Bone marrow (tissue), 2 donors: ENCODE results near the gene TBC1D5.
"Not testable (repeated sequence)": the region's sequence is repeated elsewhere in the genome, so short reads cannot be mapped to it uniquely, and the experiment has no call there.

ENCODE experiments used
- DNase-seq, 2 donors: peaks; one replicate each; lab custom pipeline; 2025; lab: John Stamatoyannopoulos, UW

TBC1D5 gene

DNA sequence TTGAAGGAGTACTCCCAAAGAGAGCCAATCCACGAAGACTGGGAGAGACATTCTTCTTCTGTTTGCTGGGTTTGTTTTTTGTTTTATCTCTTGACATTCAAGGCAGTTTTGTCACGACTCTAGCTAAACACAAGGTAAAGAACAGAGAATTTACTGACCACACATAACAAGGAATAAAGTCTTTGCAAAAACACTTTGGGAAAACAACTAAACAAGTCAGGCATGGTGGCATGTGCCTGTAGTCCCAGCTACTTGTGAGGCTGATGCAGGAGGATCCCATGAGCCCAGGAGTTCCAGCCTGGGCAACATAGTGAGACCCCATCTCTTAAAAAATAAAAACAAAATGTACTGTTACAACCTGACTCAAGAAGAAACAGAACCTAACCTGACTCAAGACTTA is 28.0 kb downstream of the TBC1D5 start:
- DNase-seq, result no peak

DNA sequence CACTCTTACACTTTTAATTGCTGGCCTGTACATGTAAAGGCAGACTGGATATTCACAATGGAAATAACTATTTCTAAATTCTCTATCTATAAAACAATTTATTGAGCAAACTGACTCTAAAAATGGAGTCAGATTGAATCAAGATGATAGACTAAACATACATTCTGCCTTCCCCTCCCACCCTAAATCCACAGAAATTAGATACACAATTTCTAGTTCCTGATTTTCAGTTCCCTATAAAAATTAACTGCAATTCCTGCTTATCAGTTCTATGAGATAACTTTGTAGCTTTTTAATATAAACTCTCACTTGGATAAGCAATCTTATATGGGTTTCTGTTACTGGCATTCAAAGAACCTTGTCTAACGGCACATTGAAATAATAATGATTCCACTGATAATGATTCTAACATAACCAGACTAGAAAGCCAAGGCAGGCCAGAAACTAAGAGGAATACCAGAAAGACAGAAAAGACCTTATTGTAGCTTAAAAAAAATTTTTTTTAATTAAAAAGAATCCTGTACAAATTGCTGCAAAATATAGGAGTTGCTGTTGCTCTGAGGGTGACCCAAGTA is 33.1 kb downstream of the TBC1D5 start:
- no peak for DNase-seq

DNA sequence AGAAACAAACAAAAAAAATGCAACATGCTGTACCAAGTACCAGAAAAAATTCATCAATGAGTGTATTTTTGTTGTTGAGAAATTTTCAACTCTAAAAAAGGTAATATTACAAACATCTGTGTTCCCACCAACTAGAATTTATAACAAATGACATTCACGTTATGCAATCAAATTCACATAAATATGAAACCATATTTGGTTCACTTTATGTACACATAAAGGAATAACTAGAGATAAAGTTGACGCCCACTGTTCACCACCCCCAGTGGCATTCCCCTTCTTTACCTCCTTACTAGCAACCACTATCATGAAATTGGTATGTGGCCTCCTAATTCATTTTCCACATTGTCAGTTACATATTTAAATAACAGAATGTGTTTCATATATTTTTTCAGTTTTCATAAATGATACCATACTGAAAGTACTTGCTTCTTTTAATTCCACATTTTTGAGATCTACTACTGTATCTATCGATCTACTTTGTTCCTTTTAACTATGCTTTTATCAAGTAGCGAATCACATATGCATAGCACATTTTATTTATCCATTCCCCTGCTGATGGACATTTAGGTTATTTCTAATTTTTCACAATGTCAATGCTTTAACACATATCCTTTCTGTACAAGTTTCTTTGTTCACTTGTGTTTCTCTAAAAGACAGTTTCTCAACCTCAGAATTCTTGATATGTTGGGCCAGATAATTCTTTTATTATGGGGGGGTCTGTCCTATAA is 34.5 kb downstream of the TBC1D5 start:
- DNase-seq, result no peak

DNA sequence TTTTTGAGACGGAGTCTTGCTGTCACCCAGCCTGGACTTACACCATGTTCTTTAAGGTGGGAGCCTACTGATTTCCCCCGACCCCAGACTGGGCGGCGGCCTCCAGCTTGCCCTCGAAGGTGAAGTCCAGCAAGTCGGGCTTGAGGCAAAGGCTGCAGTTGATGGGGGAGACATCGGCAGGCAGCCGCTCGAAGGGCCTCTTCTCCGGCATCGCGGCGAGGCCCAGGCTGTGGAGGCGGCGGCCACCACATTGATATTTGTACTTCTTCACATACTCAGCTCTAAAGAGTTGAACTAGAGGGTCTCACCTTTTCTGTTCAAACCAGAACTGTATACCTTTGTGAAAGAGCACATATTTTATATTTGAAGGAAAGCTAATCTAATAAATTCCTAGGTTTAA is 36.4 kb downstream of the TBC1D5 start:
- DNase-seq, result not testable (repeated sequence)

DNA sequence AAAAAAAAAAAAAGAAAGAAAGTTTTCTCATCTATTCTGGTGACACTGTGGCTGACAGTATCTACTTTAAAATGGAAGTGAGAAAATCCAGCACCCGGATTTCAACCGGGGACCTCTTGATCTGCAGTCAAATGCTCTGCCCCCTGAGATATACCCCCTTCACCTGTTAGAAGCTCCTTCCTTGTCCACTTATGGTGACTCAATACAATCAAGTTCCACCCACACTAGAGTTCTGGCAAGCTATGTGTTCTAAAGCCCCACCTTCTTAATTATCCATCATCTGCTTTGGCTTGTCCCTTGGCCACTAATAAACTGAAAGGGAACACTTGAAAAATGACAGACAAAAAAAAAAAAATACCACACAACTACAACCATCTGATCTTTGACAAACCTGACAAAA is 42.6 kb downstream of the TBC1D5 start:
- not testable (repeated sequence) for DNase-seq

DNA sequence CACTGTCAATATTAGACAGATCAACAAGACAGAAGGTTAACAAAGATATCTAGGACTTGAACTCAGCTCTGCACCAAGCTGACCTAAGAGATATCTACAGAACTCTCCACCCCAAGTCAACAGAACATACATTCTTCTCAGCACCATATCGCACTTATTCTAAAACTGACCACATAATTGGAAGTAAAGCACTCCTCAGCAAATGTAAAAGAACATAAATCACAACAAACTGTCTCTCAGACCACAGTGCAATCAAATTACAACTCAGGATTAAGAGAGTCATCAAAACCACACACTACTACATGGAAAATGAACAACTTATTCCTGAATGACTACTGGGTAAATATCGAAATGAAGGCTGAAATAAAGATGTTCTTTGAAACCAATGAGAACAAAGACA is 46.8 kb downstream of the TBC1D5 start:
- not testable (repeated sequence) for DNase-seq

DNA sequence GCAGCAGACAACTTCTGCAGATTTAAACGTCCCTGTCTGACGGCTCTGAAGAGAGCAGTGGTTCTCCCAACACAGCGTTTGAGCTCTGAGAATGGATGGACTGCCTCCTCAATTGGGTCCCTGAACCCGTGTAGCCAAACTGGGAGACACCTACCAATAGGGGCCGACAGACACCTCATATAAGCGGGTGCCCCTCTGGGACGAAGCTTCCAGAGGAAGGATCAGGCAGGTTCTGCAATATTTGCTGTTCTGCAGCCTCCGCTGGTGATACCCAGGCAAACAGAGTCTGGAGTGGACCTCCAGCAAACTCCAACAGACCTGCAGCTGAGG is 48.8 kb downstream of the TBC1D5 start:
- DNase-seq, result not testable (repeated sequence)

DNA sequence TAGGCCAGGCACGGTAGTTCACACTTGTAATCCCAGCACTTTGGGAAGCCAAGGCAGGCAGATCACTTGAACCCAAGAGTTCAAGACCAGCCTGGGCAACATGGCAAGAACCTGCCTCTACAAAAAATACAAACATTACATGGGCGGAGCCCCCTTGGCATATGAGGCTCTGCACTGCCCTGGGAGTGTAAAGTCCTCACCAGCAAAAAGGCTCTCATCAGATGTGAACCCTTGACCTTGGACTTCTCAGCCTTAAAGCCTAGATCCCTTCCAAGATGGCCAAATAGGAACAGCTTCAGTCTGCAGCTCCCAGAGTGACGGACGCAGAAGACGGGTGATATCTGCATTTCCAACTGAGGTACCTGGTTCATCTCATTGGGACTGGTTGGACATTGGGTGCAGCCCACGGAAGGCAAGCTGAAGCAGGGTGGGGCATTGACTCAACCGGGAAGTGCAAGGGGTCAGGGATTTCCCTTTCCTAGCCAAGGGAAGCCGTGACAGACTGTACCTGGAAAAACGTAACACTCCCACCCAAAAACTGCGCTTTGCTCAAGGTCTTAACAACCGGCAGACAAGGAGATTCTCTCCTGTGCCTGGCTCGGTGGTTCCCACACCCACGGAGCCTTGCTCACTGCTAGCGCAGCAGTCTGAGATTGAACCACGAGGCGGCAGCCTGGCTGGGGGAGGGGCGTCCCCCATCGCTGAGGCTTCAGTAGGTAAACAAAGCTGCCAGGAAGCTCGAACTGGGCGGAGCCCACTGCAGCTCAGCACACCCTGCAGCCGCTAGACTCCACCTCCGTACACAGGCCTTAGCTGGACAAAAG is 49.4 kb downstream of the TBC1D5 start:
- DNase-seq, result not testable (repeated sequence)

DNA sequence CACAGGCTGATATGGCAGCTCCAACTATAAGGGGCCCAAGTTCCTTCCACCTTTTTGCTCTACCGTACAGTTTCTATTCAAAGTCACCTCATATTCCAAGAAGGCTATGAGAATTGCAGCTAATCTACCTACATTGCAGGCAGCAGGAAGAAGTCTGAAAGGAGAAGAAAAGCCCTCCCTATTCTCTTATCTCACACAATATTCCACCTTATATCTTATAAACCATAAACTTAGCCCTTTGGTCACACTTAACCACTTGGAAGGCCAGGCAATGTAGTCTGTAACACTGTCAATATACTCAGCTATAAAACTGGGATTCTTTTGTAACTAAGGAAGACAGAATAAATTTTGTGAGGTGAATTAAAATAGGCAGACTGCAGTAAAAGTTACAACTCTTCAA is 54.9 kb downstream of the TBC1D5 start:
- no peak for DNase-seq

DNA sequence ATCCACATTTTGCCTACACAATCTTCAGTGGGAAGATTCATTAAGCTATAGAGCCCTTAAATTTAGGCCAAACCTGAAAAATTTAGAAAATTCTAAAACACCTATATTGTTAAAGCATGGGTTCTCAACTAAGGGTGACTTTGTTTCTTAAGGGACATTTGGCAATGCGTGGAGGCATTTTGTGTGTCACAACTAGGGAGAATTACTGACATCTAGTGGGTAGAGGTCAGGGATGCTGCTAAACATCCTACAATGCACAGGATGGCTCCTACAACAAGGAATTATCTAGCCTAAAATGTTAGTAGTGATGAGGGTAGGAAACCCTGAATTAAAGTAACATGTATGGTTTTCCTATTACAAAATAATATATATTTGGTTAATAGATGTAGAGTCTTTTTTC is 55.8 kb downstream of the TBC1D5 start:
- DNase-seq, result no peak

DNA sequence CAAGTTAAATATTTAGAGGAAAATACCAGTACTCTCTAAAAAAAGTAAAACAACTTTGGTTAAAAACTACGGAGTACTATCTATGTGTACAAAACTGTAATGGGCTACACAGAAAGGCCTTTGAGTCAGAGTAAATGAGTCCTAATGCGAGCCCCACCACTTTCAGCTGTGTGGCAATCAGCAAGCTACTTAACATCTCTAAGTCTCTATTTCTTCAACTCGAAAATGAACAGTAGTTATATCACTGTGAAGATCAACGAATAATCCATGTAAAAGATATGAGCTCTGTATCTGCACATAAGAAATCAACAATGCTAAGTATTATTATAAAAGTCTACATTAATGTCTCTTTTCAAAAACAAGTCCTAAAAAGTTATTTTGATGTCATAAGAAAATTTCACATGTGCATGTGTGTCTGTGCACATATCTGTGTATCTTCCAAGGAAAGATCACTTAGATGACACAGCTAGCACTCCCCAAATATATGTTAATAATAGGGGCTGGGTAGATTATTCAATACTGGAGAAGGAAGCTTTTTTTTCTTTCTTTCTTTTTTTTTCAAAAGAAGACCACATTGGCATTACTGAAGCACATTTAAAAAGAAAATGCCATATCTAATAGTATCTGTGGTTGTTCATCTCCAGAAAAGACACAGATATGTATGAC is 58.8 kb downstream of the TBC1D5 start:
- DNase-seq, result no peak

DNA sequence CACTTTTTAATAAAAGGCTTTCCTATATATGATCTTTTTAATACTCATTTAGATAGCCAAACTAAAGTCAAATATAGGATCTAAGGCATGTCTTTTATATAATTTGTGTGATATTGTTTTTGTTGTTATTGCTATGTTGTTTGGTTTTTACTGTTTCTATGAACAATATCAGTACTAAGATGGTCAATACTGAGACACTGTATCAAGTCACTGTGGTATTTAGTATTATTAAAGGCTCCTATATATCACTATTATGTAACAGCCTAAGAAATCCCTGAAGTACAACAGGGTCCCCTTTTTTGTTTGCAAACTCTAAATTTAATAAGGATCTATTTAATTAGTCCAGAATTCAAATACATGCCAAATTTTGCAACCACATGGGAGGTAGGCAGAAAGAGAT is 61.9 kb downstream of the TBC1D5 start:
- no peak for DNase-seq

DNA sequence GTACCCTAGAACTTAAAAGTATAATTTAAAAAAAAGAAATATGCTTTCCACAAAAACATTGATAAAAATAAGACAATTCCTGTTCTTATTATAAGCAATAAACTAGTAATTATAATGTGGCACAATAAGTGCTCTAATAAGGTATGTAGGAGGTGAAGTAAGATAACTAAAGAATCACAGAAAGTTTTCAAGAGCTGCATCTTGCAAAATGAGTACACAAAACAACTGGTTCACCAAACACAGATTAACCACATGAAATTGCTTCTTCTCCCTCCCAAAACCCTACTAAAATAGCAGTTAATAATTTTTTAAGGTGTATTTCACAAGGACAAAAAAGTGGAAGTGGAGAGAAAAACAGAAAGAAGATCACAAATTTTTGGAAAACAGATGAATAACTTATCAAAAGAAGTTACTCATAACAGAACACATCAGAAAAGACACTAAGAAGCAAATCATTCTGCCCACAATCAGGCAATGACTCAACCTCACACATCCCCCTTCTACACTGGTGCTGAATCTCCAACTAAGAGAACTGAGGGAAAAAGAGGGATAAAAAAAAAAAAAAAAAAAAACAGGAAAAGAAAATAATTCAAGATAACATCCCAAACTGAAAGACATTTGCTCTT is 64.2 kb downstream of the TBC1D5 start:
- peak in 1 of 2 donors; percentile 56 for DNase-seq

DNA sequence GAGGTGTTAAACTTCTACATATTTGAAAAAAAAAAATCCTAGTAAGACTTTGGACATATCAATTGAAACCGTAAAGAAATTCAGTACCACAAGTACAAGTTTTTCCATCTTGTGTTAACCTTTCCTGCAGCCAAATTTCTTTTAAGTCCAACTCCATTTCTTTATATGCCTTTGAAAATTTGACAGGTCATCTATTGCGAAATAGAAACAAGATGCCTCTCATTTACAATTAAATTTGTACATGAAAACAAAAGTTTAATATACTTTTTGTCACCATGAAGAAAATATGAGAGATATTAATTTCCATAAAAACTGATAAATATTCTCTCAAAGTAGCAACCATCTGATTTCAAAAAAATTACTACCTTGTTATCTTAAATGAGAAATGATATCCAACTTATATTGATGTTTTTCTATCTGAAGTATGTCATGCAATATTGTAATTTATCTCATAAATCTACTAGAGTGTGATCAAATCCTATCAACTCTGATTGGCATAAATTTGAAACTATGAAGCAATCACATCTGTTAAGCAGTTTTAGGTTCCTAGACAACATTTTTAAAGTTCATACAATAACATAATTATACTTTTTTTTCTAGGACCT is 68.2 kb downstream of the TBC1D5 start:
- DNase-seq, result no peak

DNA sequence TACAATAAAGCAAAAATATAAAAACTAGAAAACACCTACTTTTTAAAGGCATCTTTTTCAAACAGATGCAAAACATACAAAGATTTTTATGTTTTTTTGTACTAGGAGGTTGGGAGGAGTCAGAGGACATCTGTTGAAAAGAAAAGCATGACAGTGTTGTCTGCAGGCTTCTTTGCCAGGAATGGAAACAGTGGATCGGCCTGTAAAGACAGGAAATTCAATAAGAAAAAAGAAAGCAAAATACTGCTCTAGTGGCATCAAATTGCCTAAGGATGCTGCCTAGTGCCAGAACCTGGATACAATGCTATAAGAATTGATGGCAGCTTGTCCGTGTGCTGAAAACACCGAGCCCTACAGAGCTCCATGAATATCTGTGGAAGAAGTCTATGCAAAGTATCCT is 69.9 kb downstream of the TBC1D5 start:
- no peak for DNase-seq

DNA sequence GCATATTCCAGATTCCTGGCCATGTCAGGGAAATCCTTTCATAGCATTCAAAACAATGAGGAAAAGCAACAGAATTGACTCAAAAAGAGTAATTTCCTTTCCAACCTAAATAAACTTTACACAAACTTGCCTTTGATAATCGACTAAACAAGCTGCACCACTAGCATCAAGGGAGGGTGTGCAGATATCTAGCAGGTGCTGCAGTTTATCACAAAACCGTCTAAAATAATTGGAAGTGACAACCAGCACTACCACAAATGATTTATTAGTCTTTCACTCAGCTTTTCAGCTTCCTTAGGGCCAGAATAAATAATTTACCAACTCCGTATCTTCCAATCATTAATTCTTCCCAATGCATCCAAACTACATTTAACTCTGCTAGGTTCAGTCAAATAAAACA is 71.7 kb downstream of the TBC1D5 start:
- no peak for DNase-seq

DNA sequence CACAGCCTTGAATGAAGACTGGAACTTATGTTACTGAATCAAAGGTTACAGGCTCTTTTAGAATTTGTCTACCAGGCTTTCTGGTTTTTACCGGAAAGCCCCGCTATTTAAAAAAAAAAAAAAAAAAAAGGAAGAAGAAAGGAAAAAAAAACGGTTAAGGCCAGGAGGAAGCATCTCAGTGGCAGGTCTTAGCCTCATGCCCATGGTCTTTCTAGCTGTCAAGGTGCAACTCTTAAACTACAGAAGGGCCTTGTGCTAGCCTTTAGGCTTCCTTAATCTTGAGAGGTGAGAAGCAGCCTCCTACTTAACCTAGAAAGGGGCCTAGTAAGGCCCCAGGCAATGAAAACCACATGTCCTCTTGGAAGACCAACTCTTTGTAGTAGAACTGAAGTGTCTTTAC is 77.5 kb downstream of the TBC1D5 start:
- no peak for DNase-seq

DNA sequence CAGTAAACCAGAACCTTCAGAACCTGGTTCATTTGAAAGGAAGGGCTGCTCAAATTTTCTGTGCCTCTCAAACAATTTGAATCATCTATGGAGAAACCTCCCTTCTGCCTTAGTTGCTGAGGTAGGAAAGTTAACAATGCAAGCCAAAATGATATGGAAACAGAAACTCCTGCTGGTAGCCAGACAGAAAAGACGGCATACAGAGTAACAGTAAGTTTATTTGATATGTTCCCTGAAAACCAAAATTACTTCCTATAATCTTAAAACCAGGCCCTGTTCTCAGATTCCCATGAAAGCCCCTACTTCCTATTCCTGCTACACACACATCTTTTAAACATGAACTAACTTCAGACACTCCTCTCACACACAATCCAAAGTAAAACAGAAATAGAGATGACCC is 86.2 kb downstream of the TBC1D5 start:
- no peak for DNase-seq

DNA sequence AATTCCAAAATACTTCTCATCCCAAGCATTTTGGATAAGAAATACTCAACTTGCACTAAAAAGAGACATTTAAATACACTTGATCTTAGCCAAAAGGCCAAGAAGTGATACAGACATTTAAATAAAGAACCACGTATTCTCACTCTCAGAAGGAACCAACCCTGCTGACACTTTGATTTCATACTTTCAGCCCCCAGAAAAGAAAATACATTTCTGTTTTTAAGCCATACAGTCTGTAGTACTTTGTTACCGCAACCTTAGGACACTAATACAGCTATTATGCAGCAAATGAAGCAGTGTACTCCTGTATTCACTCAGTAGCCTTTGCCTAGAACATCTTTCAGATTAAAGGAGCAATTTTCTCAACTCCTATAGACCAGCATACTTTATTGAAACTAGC is 86.7 kb downstream of the TBC1D5 start:
- DNase-seq, result no peak

DNA sequence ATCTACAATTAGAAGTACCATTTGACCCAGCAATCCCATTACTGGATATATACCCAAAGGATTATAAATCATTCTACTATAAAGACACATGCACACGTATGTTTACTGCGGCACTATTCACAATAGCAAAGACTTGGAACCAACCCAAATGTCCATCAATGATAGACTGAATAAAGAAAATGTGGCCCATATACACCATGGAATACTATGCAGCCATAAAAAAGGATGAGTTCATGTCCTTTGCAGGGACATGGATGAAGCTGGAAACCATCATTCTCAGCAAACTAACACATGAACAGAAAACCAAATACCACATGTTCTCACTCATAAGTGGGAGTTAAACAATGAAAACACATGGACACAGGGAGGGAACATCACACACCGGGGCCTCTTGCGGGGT is 92.7 kb downstream of the TBC1D5 start:
- not testable (repeated sequence) for DNase-seq

DNA sequence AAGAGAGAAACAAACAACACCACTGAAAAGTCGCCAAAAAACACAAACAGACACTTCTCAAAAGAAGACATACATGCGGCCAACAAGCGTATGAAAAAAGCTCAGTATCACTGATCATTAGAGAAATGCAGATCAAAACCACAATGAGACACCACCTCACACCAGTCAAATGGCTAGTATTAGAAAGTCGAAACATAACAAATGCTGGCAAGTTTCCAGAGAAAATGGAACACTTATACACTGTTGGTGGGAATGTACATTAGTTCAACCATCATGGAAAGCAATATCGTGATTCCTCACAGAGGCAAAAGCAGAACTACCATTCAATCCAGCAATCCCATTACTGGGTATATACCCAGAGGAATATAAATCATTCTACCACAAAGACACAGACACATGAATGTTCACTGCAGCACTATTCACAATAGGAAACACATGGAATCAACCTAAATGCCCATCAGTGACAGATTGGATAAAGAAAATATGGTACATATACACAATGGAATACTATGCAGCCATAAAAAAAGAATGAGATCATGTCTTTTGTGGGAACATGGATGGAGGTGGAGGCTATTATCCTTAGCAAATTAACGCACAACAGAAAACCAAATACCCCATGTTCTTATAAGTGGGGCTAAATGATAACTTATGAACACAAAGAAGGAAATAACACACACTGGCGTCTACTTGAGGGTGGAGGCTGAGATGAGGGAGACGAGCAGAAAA is 93.6 kb downstream of the TBC1D5 start:
- DNase-seq, result not testable (repeated sequence)
